Fibroblast of peridontal ligament (primary cell): ENCODE results near the gene CES5A.
"Not testable (repeated sequence)": the region's sequence is repeated elsewhere in the genome, so short reads cannot be mapped to it uniquely, and the experiment has no call there.

ENCODE experiments used
- DNase-seq: peaks from one replicate; pipeline ENCODE4 v3.0.0-alpha.2; 2010; ENCODE audit errors: extremely low read depth

CES5A gene

GRCh38 chr16:55873122-55873521 lies 2.1 kb downstream of the CES5A start:
- no peak for DNase-seq

- no peak for DNase-seq
Observed at GRCh38 chr16:55872130-55872529, 3.0 kb downstream of the CES5A start.

GRCh38 chr16:55871411-55872038 lies 3.6 kb downstream of the CES5A start:
- no peak for DNase-seq

- DNase-seq, result no peak
Observed at GRCh38 chr16:55868980-55869379, 6.2 kb downstream of the CES5A start.

- DNase-seq, result no peak
Observed at GRCh38 chr16:55868137-55868536, 7.0 kb downstream of the CES5A start.

GRCh38 chr16:55861288-55861687 lies 13.9 kb downstream of the CES5A start:
- DNase-seq, result no peak

GRCh38 chr16:55857650-55858049 lies 17.5 kb downstream of the CES5A start:
- not testable (repeated sequence) for DNase-seq

- no peak for DNase-seq
Observed at GRCh38 chr16:55856950-55857349, 18.2 kb downstream of the CES5A start.

- DNase-seq, result peak; percentile 31
Observed at GRCh38 chr16:55853114-55853513, 22.1 kb downstream of the CES5A start.

- no peak for DNase-seq
Observed at GRCh38 chr16:55849536-55849935, 25.6 kb downstream of the CES5A start.

GRCh38 chr16:55846598-55847346 lies 28.4 kb downstream of the CES5A start:
- no peak for DNase-seq

- DNase-seq, result no peak
Observed at GRCh38 chr16:55843105-55843395, 32.1 kb downstream of the CES5A start.

GRCh38 chr16:55842369-55843104 lies 32.6 kb downstream of the CES5A start:
- DNase-seq, result peak; percentile 58

- no peak for DNase-seq
Observed at GRCh38 chr16:55839115-55839514, 36.1 kb downstream of the CES5A start.

- DNase-seq, result no peak
Observed at GRCh38 chr16:55836158-55836611, 39.0 kb downstream of the CES5A start.

GRCh38 chr16:55835581-55835980 lies 39.6 kb downstream of the CES5A start:
- DNase-seq, result no peak

GRCh38 chr16:55835173-55835572 lies 40.0 kb downstream of the CES5A start:
- not testable (repeated sequence) for DNase-seq

- DNase-seq, result no peak
Observed at GRCh38 chr16:55834049-55834448, 41.1 kb downstream of the CES5A start.

GRCh38 chr16:55832773-55833691 lies 42.1 kb downstream of the CES5A start, which contains the start of gene CES1:
TSS of gene CES1 (minus strand) at chr16:55833096. CDS start at chr16:55833055, 41 bp downstream.
- DNase-seq, result no peak

- DNase-seq, result no peak
Observed at GRCh38 chr16:55832425-55832772, 42.8 kb downstream of the CES5A start.

- no peak for DNase-seq
Observed at GRCh38 chr16:55830658-55831294, 44.4 kb downstream of the CES5A start.
